Measurements from ENCODE around the gene GALNT5. TPM values are rescaled to one million over a fixed set of nuclear protein-coding genes. Genes with fewer than 3 reads are reported as not detected.

The GALNT5 gene
- total RNA-seq, 1 experiment from 2014 or later, result 0.08 TPM

DNA sequence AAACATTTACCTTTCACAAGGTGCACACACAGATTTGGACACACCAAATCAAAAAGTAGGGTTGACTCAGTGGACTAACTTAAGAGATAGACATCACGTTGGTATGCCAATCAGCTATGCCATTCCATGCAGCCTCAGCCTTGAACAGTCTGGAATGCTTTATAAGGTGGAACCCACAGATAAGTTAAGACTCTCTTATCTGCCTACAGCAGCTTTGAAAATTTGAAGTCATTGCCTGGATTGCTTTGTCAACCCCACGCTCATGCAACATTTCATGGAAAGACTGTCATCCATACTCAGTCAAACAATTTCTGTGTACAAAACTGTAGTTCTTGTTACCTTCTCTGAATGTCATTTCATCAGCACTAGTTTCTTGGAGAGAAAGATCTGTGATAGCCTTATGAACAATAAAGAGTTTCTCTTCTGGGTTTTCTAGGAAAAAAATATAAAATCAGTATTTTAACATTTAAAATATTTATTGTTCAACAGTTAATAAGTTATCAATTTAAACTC, 66.9 kb downstream of the GALNT5 start:
- in situ Hi-C loops (cut with HindIII; ENCODE audit: low pct_unique_long_range_greater_than_20kb, low sequenced_read_pairs), result no loop called here

GRCh38 chr2:157325786-157326185, 68.3 kb downstream of the GALNT5 start, which contains the start of gene ERMN:
Gene ERMN, minus strand, starts transcription at chr2:157325824. Its CDS starts 182 bp downstream, at chr2:157325642.
- no peak for ATAC-seq
- no peaks in the 10 kb centered on the region for H3K9me3 ChIP-seq (ENCODE audit: control insufficient read depth, insufficient read depth, low read depth, low read length)
- intact Hi-C loops (cut with micrococcal nuclease; ENCODE audit: unreplicated experiment), result no loop called here
- ChIA-PET POLR2A (no interaction called here), CTCF (no interaction called here)
- no peak for TF ChIP-seq POLR2AphosphoS5 (IDR thresholded peaks at IDR 0.05; ENCODE audit: low read depth, low read length)
- TF ChIP-seq, protein P1, sequence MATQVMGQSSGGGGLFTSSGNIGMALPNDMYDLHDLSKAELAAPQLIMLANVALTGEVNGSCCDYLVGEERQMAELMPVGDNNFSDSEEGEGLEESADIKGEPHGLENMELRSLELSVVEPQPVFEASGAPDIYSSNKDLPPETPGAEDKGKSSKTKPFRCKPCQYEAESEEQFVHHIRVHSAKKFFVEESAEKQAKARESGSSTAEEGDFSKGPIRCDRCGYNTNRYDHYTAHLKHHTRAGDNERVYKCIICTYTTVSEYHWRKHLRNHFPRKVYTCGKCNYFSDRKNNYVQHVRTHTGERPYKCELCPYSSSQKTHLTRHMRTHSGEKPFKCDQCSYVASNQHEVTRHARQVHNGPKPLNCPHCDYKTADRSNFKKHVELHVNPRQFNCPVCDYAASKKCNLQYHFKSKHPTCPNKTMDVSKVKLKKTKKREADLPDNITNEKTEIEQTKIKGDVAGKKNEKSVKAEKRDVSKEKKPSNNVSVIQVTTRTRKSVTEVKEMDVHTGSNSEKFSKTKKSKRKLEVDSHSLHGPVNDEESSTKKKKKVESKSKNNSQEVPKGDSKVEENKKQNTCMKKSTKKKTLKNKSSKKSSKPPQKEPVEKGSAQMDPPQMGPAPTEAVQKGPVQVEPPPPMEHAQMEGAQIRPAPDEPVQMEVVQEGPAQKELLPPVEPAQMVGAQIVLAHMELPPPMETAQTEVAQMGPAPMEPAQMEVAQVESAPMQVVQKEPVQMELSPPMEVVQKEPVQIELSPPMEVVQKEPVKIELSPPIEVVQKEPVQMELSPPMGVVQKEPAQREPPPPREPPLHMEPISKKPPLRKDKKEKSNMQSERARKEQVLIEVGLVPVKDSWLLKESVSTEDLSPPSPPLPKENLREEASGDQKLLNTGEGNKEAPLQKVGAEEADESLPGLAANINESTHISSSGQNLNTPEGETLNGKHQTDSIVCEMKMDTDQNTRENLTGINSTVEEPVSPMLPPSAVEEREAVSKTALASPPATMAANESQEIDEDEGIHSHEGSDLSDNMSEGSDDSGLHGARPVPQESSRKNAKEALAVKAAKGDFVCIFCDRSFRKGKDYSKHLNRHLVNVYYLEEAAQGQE (IDR thresholded peaks at IDR 0.05; ENCODE audit: insufficient read depth in 1 of 2, low read depth in 2 of 2, low read length in 1 of 2), result no peak
- no peak for TF ChIP-seq CTCF (IDR thresholded peaks at IDR 0.05)
- BruUV-seq (replicated peaks), result no TSS peak
- no peak for DNase-seq (ENCODE audit: low read depth, low spot score)
- H3K27me3 ChIP-seq (ENCODE audit: control insufficient read depth, insufficient read depth, low read length), result no peaks in the 10 kb centered on the region
- no peaks in the 10 kb centered on the region for H3K36me3 ChIP-seq (ENCODE audit: control insufficient read depth, insufficient read depth, low read length)
- in situ Hi-C loops (cut with HindIII; ENCODE audit: low pct_unique_long_range_greater_than_20kb, low sequenced_read_pairs), result no loop called here
- no peaks in the 10 kb centered on the region for H3K4me1 ChIP-seq (ENCODE audit: control insufficient read depth, insufficient read depth, low read length)
- no peak within 1 kb of the TSS for H3K27ac ChIP-seq (ENCODE audit: low read length)
- H3K4me3 ChIP-seq (ENCODE audit: low read depth in 2 of 2, low read length in 2 of 2), result no peak within 1 kb of the TSS

More for the DNA sequence above, 66.9 kb downstream of the GALNT5 start:
- Histone ChIP-seq H3K9me3 (ENCODE audit: control insufficient read depth, insufficient read depth, low read depth, low read length) (no peaks in the 10 kb centered on the region), H3K4me1 (ENCODE audit: control insufficient read depth, insufficient read depth, low read length) (no peaks in the 10 kb centered on the region), H3K27me3 (ENCODE audit: control insufficient read depth, insufficient read depth, low read length) (no peaks in the 10 kb centered on the region), H3K36me3 (ENCODE audit: control insufficient read depth, insufficient read depth, low read length) (no peaks in the 10 kb centered on the region), H3K27ac (ENCODE audit: low read length) (no peak overlapping the region), H3K4me3 (ENCODE audit: low read depth in 2 of 2, low read length in 2 of 2) (no peak overlapping the region)
- CTCF ChIA-PET, result no interaction called here
- TF ChIP-seq SIN3A (IDR thresholded peaks at IDR 0.05; ENCODE audit: borderline replicate concordance, insufficient read depth, low read depth, low read length) (no peak), POLR2AphosphoS5 (IDR thresholded peaks at IDR 0.05; ENCODE audit: low read depth, low read length) (no peak), TCF7L2 (IDR thresholded peaks at IDR 0.05; ENCODE audit: low read depth, low read length) (no peak), CTCF (IDR thresholded peaks at IDR 0.05) (no peak)
- TF ChIP-seq, protein P1 (IDR thresholded peaks at IDR 0.05; ENCODE audit: insufficient read depth in 1 of 2, low read depth in 2 of 2, low read length in 1 of 2), result no peak
- ATAC-seq, result no peak
- intact Hi-C loops (cut with micrococcal nuclease; ENCODE audit: unreplicated experiment), result no loop called here
- no peak for DNase-seq (ENCODE audit: low read depth, low spot score)
- BruUV-seq (replicated peaks), result no TSS peak
- POLR2A ChIA-PET, result no interaction called here

All from Panc1 (cell line).